Activated T-helper 9 cell treated with anti-CD3 and anti-CD28 coated beads, Interleukin-2, amount 50 U/mL, for 16 hours (primary cell): ENCODE measurements around the gene JTB.

Source experiments
- DNase-seq: peaks from one replicate; pipeline ENCODE4 v3.0.0-alpha.2; 2020; ENCODE audit warnings: low read depth

The JTB gene

DNA sequence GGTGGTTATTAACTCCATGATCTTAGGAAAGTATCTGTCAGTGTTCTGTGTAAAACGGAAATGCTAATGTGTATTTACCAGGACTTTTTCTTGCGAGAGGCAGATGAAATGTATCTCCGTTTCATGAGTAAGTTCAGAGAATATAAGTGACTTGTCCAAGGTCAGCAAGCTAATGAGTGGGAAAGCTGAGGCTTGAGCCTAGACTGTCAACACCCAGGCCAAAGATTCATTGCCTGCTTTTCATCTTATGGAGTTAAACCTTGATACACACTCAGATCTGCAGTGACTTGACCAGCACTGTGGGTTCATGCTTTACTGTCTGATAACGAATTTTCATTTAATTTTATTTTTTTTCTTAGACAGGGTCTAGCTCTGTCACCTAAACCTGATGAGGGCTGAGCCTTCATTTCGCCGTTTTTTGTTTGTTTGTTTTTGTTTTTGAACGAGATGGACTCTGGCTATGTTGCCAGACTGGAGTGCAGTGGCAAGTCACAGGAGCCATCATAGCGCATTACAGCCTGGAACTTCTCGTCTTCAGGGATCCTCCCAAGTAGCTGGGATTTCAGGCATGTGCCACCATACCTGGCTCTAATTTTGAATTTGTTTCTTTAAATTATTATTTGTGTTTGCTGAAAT is 918 bp upstream of the JTB start:
- DNase-seq = no peak

GRCh38 chr1:153976819-153977249 is 640 bp downstream of the JTB start:
- no peak for DNase-seq

- DNase-seq = no peak
Observed at GRCh38 chr1:153973525-153973924, 3.9 kb downstream of the JTB start.

DNA sequence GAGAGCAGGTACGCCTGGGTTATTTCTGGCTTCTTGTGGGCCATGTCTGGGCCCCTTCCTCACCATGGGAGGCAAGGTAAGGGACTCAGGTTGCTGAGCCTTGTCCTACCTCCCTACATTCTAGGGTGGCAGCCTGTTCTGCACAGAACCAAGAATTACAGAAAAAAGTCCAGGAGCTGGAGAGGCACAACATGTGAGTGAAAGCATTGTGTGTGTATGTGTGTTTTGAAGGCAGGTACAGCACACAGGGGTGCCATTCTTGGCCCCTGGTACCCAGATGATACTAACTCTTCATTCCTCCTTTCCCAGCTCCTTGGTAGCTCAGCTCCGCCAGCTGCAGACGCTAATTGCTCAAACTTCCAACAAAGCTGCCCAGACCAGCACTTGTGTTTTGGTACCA is 4.4 kb downstream of the JTB start:
- DNase-seq = no peak

GRCh38 chr1:153970346-153970745 is 7.1 kb downstream of the JTB start:
- DNase-seq = no peak

DNA sequence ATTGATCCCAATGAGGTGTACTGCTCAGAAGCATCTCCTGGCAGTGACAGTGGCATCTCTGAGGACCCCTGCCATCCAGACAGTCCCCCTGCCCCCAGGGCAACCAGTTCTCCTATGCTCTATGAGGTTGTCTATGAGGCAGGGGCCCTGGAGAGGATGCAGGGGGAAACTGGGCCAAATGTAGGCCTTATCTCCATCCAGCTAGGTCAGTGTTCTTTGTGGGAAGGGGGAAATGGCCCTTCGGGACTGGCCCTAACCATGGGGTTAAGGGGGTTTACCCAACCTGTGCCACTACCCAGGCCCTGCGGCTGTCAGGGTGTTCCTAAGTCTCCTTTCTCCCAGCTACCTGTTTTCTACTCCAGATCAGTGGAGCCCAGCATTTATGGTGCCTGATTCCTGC is 8.5 kb downstream of the JTB start:
- DNase-seq = no peak

- DNase-seq = no peak
Observed at GRCh38 chr1:153968408-153968807, 9.1 kb downstream of the JTB start.

DNA sequence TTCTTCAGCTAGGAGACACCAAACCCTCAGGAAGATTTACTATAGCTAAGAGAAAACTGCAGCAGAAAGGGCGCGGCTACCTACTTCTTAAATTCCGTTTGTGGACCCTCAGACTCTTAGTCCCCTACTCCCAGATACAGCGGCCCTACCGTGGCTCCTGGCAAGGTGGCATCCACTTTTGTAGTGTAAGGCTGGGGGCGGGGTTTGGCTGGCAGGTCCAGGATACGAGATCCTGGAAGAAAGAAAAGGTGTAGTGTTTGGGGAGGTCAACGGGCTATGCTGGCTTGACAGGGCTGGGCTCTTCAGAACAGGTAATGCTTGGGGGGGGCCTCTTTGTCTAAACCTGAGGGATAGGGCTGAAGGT is 9.5 kb downstream of the JTB start:
- DNase-seq = no peak

- DNase-seq = peak; percentile 74
Observed at GRCh38 chr1:153967107-153967999, 10.1 kb downstream of the JTB start, which contains the start of gene CREB3L4. TSS of gene CREB3L4 (plus strand) at chr1:153967902. CDS start at chr1:153968526, 624 bp downstream.

DNA sequence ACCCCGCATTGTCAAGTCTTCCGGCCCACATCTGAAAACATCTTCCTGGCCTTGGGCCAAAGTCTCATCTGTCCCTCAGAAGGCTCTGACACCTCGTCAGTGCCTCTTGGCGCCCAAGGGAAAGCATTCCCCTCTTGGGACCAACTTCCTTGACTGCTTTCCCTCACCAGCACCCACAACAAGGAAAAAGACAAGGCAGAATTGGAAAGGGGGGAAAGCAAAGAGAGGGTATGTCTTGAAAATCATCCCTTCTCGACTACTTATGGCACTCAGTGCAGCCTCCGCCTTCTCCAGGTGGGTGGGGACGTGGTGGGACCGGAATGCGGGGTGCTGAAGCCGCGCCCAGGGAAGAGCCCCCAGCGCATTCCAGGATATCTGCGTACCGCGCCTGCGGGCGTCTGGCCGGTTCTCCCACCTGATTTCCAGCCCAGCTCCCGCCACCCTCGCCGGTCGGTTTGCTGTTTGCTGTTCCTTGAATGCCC is 13.6 kb downstream of the JTB start:
- no peak for DNase-seq

DNA sequence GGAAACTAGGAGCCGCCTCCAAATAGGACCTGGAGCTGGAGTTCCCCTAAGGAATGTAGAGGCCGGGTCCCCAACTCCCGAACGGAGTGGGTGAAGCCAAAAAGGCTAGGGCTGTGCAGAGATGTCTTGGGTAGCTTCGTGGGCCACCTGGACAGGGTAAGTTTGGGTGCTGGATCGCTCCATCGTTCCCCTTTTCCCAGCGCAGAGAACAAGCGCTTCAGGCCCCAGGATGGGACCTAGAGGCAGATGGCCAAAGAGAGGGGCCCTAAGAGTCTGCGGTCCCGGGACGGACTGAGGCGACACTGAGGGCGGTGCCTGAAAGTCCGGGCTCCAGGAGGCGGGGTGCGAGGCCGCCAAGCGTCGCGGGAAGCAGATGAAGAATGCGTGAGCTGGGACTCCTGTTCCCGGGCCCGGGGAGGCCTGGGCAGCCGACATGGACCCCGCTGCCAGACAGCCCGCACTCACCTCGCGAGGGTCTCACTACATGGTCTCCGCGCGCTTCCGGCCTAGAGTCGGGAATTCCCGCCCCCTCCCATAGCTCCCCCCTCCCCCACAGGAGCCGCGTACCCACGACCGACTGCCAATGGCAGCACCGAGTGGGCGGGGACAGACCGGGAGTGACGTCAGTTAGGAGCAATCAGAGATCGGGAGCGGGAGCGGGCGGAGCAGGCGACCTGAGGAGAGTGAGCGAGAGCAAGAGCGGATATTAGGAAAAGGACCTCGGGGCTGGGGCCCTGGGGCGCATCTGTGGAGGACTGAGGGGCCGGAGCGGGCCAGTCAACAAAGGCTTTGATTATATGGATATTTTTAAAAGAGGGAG is 14.2 kb downstream of the JTB start, which contains the start of gene SLC39A1:
TSS of gene SLC39A1 (minus strand) at position 508 of the 820 bp plus-strand sequence. CDS start 822 bp downstream, outside the sequence.
- DNase-seq = peak; percentile 91

DNA sequence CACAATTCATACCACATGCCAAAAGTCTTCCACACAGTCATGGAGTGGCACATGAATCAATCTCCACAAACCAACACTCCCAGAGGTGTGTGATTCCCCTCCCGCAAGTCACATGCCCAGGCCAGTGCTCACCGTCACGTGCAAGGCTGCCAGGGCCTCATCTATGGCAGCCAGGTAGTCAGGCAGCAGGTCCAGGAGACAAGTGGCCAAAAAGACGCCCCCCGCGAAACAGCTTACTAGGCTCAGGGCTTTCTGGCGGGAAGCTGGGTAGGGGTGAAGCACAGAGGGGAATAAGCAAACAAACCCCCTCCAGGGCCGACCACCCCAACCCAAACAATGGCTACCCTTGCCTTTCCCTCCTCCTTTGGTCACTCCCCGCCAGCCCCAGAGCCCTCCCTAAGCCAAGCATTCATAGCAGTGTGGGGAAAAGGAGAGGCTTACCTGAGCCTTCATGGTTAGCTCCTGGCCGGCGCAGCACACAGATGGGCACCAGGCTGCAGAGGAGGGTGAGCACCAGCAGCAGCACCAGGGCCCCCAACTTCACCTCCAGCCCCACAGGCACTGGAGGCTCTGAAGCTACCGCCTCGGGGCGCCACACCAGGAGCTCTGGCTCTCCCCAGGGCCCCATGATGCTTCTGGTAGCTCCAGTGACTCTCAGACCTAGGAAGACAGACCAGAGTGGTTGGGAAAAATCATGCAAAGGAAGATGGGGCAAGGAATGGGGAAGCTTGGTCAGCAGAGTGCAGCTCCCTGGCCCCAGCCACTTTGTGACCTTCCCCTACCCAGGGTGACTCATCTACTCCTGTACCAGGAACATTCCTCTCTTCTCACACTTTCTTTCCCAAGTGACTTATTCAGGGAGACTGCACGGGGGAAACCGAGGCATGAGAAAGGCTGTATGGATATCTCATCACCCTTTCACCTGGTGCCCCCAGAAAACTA is 15.1 kb downstream of the JTB start:
- DNase-seq = no peak

DNA sequence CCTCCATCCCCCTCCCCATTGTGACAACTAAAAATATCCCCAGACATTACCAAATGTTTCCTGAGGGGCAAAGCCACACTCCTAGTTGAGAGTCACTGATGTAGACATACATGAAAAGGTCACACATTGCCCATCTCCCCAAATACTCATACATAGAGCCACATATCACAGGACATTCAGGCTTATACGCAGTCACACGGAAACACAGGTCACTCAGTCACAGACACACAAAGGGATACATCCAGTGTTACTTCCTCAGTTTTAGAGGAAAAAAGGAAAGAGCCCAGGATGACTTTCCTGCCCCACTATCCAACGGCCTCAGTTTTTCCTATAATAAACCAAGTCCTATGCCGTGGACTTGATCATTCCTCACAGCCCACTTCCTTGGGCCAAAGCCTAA is 16.1 kb downstream of the JTB start:
- no peak for DNase-seq

DNA sequence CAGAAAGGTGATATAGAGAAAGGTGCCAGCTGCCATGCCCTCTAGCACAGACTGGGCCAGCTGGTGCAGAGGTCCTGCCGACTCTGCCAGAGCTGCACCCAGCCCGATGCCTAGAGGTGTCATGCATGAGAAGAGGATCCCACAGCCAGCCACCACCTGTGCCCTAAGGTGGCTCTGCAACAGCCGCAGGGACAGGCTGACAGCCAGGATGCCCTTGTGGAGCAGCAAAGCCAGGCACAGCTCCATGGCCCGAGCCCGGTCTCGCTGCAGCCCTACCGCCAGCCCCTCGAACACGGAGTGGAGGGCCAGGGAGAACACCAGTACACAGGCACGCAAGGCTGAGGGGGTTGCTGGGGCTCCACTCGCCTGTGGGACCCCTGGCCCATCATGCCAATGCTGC is 17.3 kb downstream of the JTB start:
- no peak for DNase-seq

GRCh38 chr1:153959454-153959853 is 18.0 kb downstream of the JTB start:
- DNase-seq = no peak

- DNase-seq = no peak
Observed at GRCh38 chr1:153958961-153959260, 18.6 kb downstream of the JTB start.

DNA sequence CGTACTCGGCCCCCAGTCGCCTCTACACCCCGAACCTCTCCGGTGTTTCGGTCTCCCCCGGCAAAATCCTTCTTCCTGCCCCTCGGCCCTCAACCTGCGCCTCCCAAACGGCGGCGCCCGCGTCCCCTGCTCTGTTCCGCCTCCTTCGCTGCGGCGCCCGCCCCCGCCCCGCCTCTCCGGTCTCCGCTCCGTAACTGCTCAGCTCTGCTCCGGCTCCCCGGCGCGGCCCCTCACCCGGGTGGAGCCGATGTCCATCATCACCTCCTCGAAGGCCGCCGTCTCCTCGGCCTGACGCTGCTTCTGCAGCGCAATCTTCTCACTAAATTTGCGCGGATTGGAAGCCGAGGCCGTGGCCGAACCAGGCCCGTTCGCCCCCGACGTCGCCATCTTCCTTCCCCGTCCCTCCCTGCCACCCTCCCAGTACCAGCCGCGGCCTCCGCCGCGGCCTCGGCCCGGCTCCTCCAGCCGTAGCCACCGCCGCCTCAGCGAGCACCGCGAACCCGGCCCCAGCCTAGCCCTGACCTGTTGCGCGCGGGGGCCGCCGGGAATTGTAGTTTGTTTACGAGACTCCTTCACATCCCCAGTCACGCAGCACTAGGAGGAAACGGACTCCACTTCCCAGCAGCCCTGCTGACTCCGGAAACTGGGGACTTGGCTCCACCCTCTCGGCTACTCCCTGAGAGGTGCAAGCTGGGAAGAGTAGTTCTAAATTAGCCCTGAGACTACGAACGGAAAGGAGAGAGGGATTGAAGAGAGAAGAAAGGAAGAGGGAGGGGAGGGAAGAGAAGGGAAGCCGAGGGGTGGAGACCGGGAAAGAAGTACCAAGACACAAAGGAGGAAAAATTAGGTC is 19.1 kb downstream of the JTB start, which contains the start of gene CRTC2:
TSS of gene CRTC2 (minus strand) at position 502 of the 850 bp plus-strand sequence. CDS start at position 387, 115 bp downstream.
- peak; percentile 95 for DNase-seq

- peak; percentile 26 for DNase-seq
Observed at GRCh38 chr1:153957744-153958110, 19.7 kb downstream of the JTB start.

GRCh38 chr1:153956997-153957715 is 20.3 kb downstream of the JTB start:
- DNase-seq = no peak

DNA sequence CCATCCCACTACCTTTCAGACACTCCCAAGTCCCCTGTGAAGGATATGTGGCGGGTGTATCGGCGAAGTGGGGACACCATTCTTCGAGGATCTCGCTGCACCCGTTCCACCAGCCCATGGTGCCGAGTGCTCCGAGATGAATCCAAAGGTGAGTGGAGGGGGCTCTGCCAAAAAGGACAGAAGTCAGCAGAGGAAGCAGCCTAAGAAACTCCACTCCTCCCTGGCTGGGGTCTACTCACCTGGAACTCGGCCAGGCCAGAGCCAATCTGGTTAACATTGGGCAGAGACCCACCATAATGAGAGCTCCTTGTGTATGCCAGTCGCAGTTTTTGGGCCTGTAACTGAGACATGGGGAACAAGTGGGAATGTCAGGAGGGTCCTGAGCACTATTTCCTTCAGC is 22.6 kb downstream of the JTB start:
- no peak for DNase-seq
